GM12892 (cell line): ENCODE results near the gene GH2.

Source experiments
- POLR2A ChIP-seq: IDR thresholded peaks from 2 replicates; pipeline ENCODE4 v1.6.1; 2011; ENCODE audit warnings: low read depth, low read length, control low read depth
- POLR2AphosphoS5 ChIP-seq: IDR thresholded peaks from 2 replicates; pipeline ENCODE4 v1.6.1; 2011; ENCODE audit warnings: low read depth, low read length, control low read depth
- TAF1 ChIP-seq: IDR thresholded peaks from 2 replicates; pipeline ENCODE4 v1.6.1; 2011; ENCODE audit warnings: low read depth, mild to moderate bottlenecking, control low read depth, low read length, borderline replicate concordance

- TF ChIP-seq POLR2AphosphoS5 (no peak), POLR2A (no peak; the same call in none of the 2 replicates), TAF1 (no peak)
These were observed 48.6 kb downstream of the GH2 start for GRCh38 chr17:63833026-63833740.
